HL-60 (cell line): ENCODE measurements around the gene DENND4A.
"Not testable (repeated sequence)": the region's sequence is repeated elsewhere in the genome, so short reads cannot be mapped to it uniquely, and the experiment has no call there.

Source experiments
- GABPA ChIP-seq: IDR thresholded peaks from 2 replicates; pipeline ENCODE4 v1.6.1; 2012; ENCODE audit warnings: low read depth
- POLR2AphosphoS5 ChIP-seq: IDR thresholded peaks from 2 replicates; pipeline ENCODE4 v1.6.1; 2012; ENCODE audit warnings: low read depth
- TF ChIP-seq, protein P1 (sequence below): IDR thresholded peaks from one replicate; pipeline ENCODE4 v1.5.1; 2011; ENCODE audit warnings: low read length, control low read depth, inconsistent platforms; ENCODE audit not compliant: insufficient read depth
- TF ChIP-seq, protein P2 (sequence below): IDR thresholded peaks from 2 replicates; pipeline ENCODE4 v1.6.1; 2012; ENCODE audit warnings: low read depth; ENCODE audit not compliant: insufficient replicate concordance

DNA sequence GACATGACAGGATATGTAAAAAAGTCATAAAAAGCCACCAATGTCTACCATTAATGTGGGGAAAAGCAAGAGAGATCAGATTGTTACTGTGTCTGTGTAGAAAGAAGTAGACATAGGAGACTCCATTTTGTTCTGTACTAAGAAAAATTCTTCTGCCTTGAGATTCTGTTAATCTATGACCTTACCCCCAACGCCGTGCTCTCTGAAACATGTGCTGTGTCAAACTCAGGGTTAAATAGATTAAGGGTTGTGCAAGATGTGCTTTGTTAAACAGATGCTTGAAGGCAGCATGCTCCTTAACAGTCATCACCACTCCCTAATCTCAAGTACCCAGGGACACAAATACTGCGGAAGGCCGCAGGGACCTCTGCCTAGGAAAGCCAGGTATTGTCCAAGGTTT is 58.5 kb downstream of the DENND4A start:
- TF ChIP-seq, protein P1, sequence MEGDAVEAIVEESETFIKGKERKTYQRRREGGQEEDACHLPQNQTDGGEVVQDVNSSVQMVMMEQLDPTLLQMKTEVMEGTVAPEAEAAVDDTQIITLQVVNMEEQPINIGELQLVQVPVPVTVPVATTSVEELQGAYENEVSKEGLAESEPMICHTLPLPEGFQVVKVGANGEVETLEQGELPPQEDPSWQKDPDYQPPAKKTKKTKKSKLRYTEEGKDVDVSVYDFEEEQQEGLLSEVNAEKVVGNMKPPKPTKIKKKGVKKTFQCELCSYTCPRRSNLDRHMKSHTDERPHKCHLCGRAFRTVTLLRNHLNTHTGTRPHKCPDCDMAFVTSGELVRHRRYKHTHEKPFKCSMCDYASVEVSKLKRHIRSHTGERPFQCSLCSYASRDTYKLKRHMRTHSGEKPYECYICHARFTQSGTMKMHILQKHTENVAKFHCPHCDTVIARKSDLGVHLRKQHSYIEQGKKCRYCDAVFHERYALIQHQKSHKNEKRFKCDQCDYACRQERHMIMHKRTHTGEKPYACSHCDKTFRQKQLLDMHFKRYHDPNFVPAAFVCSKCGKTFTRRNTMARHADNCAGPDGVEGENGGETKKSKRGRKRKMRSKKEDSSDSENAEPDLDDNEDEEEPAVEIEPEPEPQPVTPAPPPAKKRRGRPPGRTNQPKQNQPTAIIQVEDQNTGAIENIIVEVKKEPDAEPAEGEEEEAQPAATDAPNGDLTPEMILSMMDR: not testable (repeated sequence)
- TF ChIP-seq GABPA, POLR2AphosphoS5: not testable (repeated sequence)
- TF ChIP-seq, protein P2, sequence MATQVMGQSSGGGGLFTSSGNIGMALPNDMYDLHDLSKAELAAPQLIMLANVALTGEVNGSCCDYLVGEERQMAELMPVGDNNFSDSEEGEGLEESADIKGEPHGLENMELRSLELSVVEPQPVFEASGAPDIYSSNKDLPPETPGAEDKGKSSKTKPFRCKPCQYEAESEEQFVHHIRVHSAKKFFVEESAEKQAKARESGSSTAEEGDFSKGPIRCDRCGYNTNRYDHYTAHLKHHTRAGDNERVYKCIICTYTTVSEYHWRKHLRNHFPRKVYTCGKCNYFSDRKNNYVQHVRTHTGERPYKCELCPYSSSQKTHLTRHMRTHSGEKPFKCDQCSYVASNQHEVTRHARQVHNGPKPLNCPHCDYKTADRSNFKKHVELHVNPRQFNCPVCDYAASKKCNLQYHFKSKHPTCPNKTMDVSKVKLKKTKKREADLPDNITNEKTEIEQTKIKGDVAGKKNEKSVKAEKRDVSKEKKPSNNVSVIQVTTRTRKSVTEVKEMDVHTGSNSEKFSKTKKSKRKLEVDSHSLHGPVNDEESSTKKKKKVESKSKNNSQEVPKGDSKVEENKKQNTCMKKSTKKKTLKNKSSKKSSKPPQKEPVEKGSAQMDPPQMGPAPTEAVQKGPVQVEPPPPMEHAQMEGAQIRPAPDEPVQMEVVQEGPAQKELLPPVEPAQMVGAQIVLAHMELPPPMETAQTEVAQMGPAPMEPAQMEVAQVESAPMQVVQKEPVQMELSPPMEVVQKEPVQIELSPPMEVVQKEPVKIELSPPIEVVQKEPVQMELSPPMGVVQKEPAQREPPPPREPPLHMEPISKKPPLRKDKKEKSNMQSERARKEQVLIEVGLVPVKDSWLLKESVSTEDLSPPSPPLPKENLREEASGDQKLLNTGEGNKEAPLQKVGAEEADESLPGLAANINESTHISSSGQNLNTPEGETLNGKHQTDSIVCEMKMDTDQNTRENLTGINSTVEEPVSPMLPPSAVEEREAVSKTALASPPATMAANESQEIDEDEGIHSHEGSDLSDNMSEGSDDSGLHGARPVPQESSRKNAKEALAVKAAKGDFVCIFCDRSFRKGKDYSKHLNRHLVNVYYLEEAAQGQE: not testable (repeated sequence)
